ENCODE data around the gene CD164. TPM values are rescaled to one million over a fixed set of nuclear protein-coding genes. Genes with fewer than 3 reads are reported as not detected.
A peak's percentile ranks its signal among the peaks of the same experiment; 100 is the strongest.

CD164 gene
- polyA plus RNA-seq, 1 donor (not counting 4 experiments of a cell fraction or from before 2014, with no cell fraction given): 244 TPM

DNA sequence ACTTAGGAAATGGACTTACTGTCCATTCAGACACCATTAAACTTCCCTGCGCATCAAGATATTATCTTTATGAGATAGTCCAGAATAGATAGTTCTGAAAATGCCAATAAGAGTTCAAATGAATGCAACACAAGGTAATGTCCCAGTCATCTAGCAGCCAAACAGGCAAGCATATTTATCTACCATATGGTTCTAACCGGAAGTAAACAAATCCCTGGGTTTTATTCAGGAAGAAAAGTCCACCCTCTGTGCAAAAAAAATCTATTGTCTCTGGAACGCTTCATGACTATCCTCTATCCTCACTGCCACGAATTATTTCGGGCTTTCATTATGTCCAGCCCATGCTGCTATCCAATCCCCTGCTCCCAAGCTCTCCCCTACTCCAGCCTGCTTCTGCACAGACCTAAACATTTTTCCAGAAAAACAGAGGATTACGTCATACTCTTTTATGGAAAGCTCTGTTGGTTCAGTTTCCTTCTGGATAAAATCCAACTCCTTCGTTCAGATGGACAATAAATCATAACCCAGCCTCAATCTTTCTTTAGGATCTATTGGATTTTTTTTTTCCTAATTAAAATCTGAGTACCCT is 46.7 kb upstream of the CD164 start:
- peaks cover 19% of the 10 kb centered on the region for H3K4me1 ChIP-seq (ENCODE audit: control insufficient read depth, extremely low read depth, insufficient read depth, low read length)
- H3K9ac ChIP-seq (ENCODE audit: control insufficient read depth, extremely low read depth, insufficient read depth, low read length): no peak overlapping the region
- no peak for DNase-seq (ENCODE audit: low read depth, low spot score)
- dilution Hi-C loops (cut with MboI; ENCODE audit: extremely low pct_ligation_motif_present, low sequenced_read_pairs): no loop called here
- no peaks in the 10 kb centered on the region for H3K27me3 ChIP-seq (ENCODE audit: control insufficient read depth, extremely low read depth, insufficient read depth, low read length)
- H3K9me1 ChIP-seq (ENCODE audit: control insufficient read depth, extremely low read depth, insufficient read depth, low read length): no peaks in the 10 kb centered on the region
- H2AFZ ChIP-seq (ENCODE audit: control insufficient read depth, low read length): no peak overlapping the region
- no peaks in the 10 kb centered on the region for H3K79me2 ChIP-seq (ENCODE audit: control insufficient read depth, insufficient read depth, low read length)
- TF ChIP-seq, protein P1, sequence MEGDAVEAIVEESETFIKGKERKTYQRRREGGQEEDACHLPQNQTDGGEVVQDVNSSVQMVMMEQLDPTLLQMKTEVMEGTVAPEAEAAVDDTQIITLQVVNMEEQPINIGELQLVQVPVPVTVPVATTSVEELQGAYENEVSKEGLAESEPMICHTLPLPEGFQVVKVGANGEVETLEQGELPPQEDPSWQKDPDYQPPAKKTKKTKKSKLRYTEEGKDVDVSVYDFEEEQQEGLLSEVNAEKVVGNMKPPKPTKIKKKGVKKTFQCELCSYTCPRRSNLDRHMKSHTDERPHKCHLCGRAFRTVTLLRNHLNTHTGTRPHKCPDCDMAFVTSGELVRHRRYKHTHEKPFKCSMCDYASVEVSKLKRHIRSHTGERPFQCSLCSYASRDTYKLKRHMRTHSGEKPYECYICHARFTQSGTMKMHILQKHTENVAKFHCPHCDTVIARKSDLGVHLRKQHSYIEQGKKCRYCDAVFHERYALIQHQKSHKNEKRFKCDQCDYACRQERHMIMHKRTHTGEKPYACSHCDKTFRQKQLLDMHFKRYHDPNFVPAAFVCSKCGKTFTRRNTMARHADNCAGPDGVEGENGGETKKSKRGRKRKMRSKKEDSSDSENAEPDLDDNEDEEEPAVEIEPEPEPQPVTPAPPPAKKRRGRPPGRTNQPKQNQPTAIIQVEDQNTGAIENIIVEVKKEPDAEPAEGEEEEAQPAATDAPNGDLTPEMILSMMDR (optimal IDR thresholded peaks at IDR 0.05 in 1 of 3, IDR thresholded peaks at IDR 0.05 in 1 of 3, conservative IDR thresholded peaks at IDR 0.05 in 1 of 3; ENCODE audit: extremely low read depth in 1 of 3, insufficient read depth in 2 of 3, low read length in 3 of 3): no peak
- no peak for TF ChIP-seq EZH2 (IDR thresholded peaks at IDR 0.05; ENCODE audit: low read length)
- H3K4me2 ChIP-seq (ENCODE audit: control insufficient read depth, extremely low read depth, insufficient read depth, low read depth, low read length): no peak overlapping the region
- no peak overlapping the region for H3K27ac ChIP-seq (ENCODE audit: control insufficient read depth, insufficient read depth, low read length)
- no peaks in the 10 kb centered on the region for H3K9me3 ChIP-seq (ENCODE audit: control insufficient read depth, low read depth, low read length)
- H3K36me3 ChIP-seq (ENCODE audit: control insufficient read depth in 2 of 2, extremely low read depth in 1 of 2, insufficient read depth in 2 of 2, low read length in 2 of 2): no peaks in the 10 kb centered on the region
- no peak overlapping the region for H3K4me3 ChIP-seq (ENCODE audit: control insufficient read depth in 2 of 3, extremely low read depth in 1 of 3, insufficient read depth in 2 of 3, low read depth in 1 of 3, low read length in 3 of 3)
- H4K20me1 ChIP-seq (ENCODE audit: control insufficient read depth, extremely low read depth, insufficient read depth, low read length): no peaks in the 10 kb centered on the region
- no peak for FAIRE-seq

DNA sequence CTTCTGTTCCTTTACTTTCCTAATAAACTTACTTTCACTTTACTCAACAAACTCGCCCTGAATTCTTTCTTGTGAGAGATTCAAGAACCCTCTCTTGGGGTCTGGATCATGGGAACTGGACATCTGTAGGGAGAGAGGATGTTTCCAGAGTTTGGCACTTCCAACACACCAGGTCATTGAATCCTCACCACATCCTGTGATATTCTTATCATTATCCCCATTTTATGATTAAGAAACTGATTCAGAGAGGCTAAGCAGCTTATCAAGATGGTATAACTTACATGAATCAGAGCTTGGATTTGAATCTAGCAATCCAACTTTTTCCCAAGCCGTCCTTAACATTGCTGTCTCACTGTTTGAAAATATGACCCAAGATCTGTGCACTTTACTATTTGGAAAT is 42.7 kb upstream of the CD164 start:
- no peak for FAIRE-seq
- Histone ChIP-seq H3K4me2 (ENCODE audit: control insufficient read depth, extremely low read depth, insufficient read depth, low read depth, low read length) (peak overlapping the region; percentile 7), H3K27ac (ENCODE audit: control insufficient read depth, insufficient read depth, low read length) (peak overlapping the region; percentile 48)

More for the DNA sequence above, 42.7 kb upstream of the CD164 start:
- Histone ChIP-seq H4K20me1 (ENCODE audit: control insufficient read depth, extremely low read depth, insufficient read depth, low read length) (no peaks in the 10 kb centered on the region), H3K9ac (ENCODE audit: control insufficient read depth, extremely low read depth, insufficient read depth, low read length) (no peak overlapping the region), H3K4me1 (ENCODE audit: control insufficient read depth, extremely low read depth, insufficient read depth, low read length) (peaks cover 24% of the 10 kb centered on the region), H3K9me1 (ENCODE audit: control insufficient read depth, extremely low read depth, insufficient read depth, low read length) (no peaks in the 10 kb centered on the region), H3K4me3 (ENCODE audit: control insufficient read depth in 2 of 3, extremely low read depth in 1 of 3, insufficient read depth in 2 of 3, low read depth in 1 of 3, low read length in 3 of 3) (no peak overlapping the region), H3K79me2 (ENCODE audit: control insufficient read depth, insufficient read depth, low read length) (no peaks in the 10 kb centered on the region), H3K36me3 (ENCODE audit: control insufficient read depth in 2 of 2, extremely low read depth in 1 of 2, insufficient read depth in 2 of 2, low read length in 2 of 2) (no peaks in the 10 kb centered on the region), H3K9me3 (ENCODE audit: control insufficient read depth, low read depth, low read length) (no peaks in the 10 kb centered on the region), H3K27me3 (ENCODE audit: control insufficient read depth, extremely low read depth, insufficient read depth, low read length) (no peaks in the 10 kb centered on the region), H2AFZ (ENCODE audit: control insufficient read depth, low read length) (peak overlapping the region; percentile 4)
- DNase-seq (ENCODE audit: low read depth, low spot score): peak; percentile 35
- no peak for TF ChIP-seq EZH2 (IDR thresholded peaks at IDR 0.05; ENCODE audit: low read length)
- TF ChIP-seq, protein P1 (optimal IDR thresholded peaks at IDR 0.05 in 1 of 3, IDR thresholded peaks at IDR 0.05 in 1 of 3, conservative IDR thresholded peaks at IDR 0.05 in 1 of 3; ENCODE audit: extremely low read depth in 1 of 3, insufficient read depth in 2 of 3, low read length in 3 of 3): no peak
- dilution Hi-C loops (cut with MboI; ENCODE audit: extremely low pct_ligation_motif_present, low sequenced_read_pairs): no loop called here

Data from keratinocyte (primary cell).